ENCODE data around the gene RAPGEF4.

RAPGEF4 gene

GRCh38 chr2:172709566-172710291 lies 25.9 kb upstream of the RAPGEF4 start:
- TF ChIP-seq POLR2AphosphoS5 (IDR thresholded peaks at IDR 0.05; ENCODE audit: low read depth, low read length) (no peak), TAF1 (IDR thresholded peaks at IDR 0.05; ENCODE audit: borderline replicate concordance, low read depth, low read length) (no peak), POLR2A (IDR thresholded peaks at IDR 0.05; ENCODE audit: low read depth, low read length) (no peak)
- DNase-seq (ENCODE audit: insufficient read length) (no peak), FAIRE-seq (no peak)

- DNase-seq (ENCODE audit: insufficient read length) (no peak), FAIRE-seq (no peak)
- TF ChIP-seq POLR2AphosphoS5 (IDR thresholded peaks at IDR 0.05; ENCODE audit: low read depth, low read length) (no peak), TAF1 (IDR thresholded peaks at IDR 0.05; ENCODE audit: borderline replicate concordance, low read depth, low read length) (no peak)
Measured at GRCh38 chr2:172710584-172711047, 25.0 kb upstream of the RAPGEF4 start.

- TF ChIP-seq TAF1 (IDR thresholded peaks at IDR 0.05; ENCODE audit: borderline replicate concordance, low read depth, low read length) (no peak), POLR2AphosphoS5 (IDR thresholded peaks at IDR 0.05; ENCODE audit: low read depth, low read length) (no peak), POLR2A (IDR thresholded peaks at IDR 0.05; ENCODE audit: low read depth, low read length) (no peak)
- DNase-seq (ENCODE audit: insufficient read length) (no peak), FAIRE-seq (no peak)
Measured at GRCh38 chr2:172711110-172711509, 24.5 kb upstream of the RAPGEF4 start.

GRCh38 chr2:172712251-172712650 lies 23.4 kb upstream of the RAPGEF4 start:
- no peak for FAIRE-seq
- no peak for DNase-seq (ENCODE audit: insufficient read length)
- TF ChIP-seq TAF1 (IDR thresholded peaks at IDR 0.05; ENCODE audit: borderline replicate concordance, low read depth, low read length) (no peak), POLR2AphosphoS5 (IDR thresholded peaks at IDR 0.05; ENCODE audit: low read depth, low read length) (no peak), POLR2A (IDR thresholded peaks at IDR 0.05; ENCODE audit: low read depth, low read length) (no peak)

- DNase-seq (ENCODE audit: insufficient read length) (no peak), FAIRE-seq (no peak)
- TF ChIP-seq TAF1 (IDR thresholded peaks at IDR 0.05; ENCODE audit: borderline replicate concordance, low read depth, low read length) (no peak), POLR2AphosphoS5 (IDR thresholded peaks at IDR 0.05; ENCODE audit: low read depth, low read length) (no peak), POLR2A (IDR thresholded peaks at IDR 0.05; ENCODE audit: low read depth, low read length) (no peak)
Measured at GRCh38 chr2:172713365-172713875, 22.2 kb upstream of the RAPGEF4 start.

GRCh38 chr2:172722481-172722880 lies 13.2 kb upstream of the RAPGEF4 start:
- FAIRE-seq: no peak
- DNase-seq (ENCODE audit: insufficient read length): no peak
- TF ChIP-seq POLR2A (IDR thresholded peaks at IDR 0.05; ENCODE audit: low read depth, low read length): no peak
- TF ChIP-seq POLR2AphosphoS5 (IDR thresholded peaks at IDR 0.05; ENCODE audit: low read depth, low read length): no peak
- TF ChIP-seq TAF1 (IDR thresholded peaks at IDR 0.05; ENCODE audit: borderline replicate concordance, low read depth, low read length): no peak

GRCh38 chr2:172723286-172723685 lies 12.4 kb upstream of the RAPGEF4 start:
- DNase-seq (ENCODE audit: insufficient read length) (no peak), FAIRE-seq (no peak)
- TF ChIP-seq POLR2A (IDR thresholded peaks at IDR 0.05; ENCODE audit: low read depth, low read length): no peak
- no peak for TF ChIP-seq TAF1 (IDR thresholded peaks at IDR 0.05; ENCODE audit: borderline replicate concordance, low read depth, low read length)
- TF ChIP-seq POLR2AphosphoS5 (IDR thresholded peaks at IDR 0.05; ENCODE audit: low read depth, low read length): no peak

GRCh38 chr2:172724724-172725123 lies 10.9 kb upstream of the RAPGEF4 start:
- DNase-seq (ENCODE audit: insufficient read length): no peak
- TF ChIP-seq POLR2A (IDR thresholded peaks at IDR 0.05; ENCODE audit: low read depth, low read length): no peak
- TF ChIP-seq TAF1 (IDR thresholded peaks at IDR 0.05; ENCODE audit: borderline replicate concordance, low read depth, low read length): no peak
- no peak for TF ChIP-seq POLR2AphosphoS5 (IDR thresholded peaks at IDR 0.05; ENCODE audit: low read depth, low read length)
- no peak for FAIRE-seq

- no peak for TF ChIP-seq POLR2AphosphoS5 (IDR thresholded peaks at IDR 0.05; ENCODE audit: low read depth, low read length)
- no peak for TF ChIP-seq POLR2A (IDR thresholded peaks at IDR 0.05; ENCODE audit: low read depth, low read length)
- TF ChIP-seq TAF1 (IDR thresholded peaks at IDR 0.05; ENCODE audit: borderline replicate concordance, low read depth, low read length): no peak
- FAIRE-seq (no peak), DNase-seq (ENCODE audit: insufficient read length) (no peak)
Measured at GRCh38 chr2:172725284-172725683, 10.4 kb upstream of the RAPGEF4 start.

- no peak for TF ChIP-seq POLR2AphosphoS5 (IDR thresholded peaks at IDR 0.05; ENCODE audit: low read depth, low read length)
- no peak for TF ChIP-seq TAF1 (IDR thresholded peaks at IDR 0.05; ENCODE audit: borderline replicate concordance, low read depth, low read length)
- FAIRE-seq: no peak
- DNase-seq (ENCODE audit: insufficient read length): no peak
Measured at GRCh38 chr2:172725746-172726145, 9.9 kb upstream of the RAPGEF4 start.

GRCh38 chr2:172726172-172726735 lies 9.4 kb upstream of the RAPGEF4 start:
- no peak for TF ChIP-seq POLR2A (IDR thresholded peaks at IDR 0.05; ENCODE audit: low read depth, low read length)
- no peak for TF ChIP-seq POLR2AphosphoS5 (IDR thresholded peaks at IDR 0.05; ENCODE audit: low read depth, low read length)
- TF ChIP-seq TAF1 (IDR thresholded peaks at IDR 0.05; ENCODE audit: borderline replicate concordance, low read depth, low read length): no peak
- FAIRE-seq: no peak
- no peak for DNase-seq (ENCODE audit: insufficient read length)

GRCh38 chr2:172730411-172730810 lies 5.2 kb upstream of the RAPGEF4 start:
- no peak for TF ChIP-seq POLR2AphosphoS5 (IDR thresholded peaks at IDR 0.05; ENCODE audit: low read depth, low read length)
- TF ChIP-seq POLR2A (IDR thresholded peaks at IDR 0.05; ENCODE audit: low read depth, low read length): no peak
- TF ChIP-seq TAF1 (IDR thresholded peaks at IDR 0.05; ENCODE audit: borderline replicate concordance, low read depth, low read length): no peak
- FAIRE-seq (no peak), DNase-seq (ENCODE audit: insufficient read length) (no peak)
